SK-N-SH treated with all-trans-retinoic acid at 6 μM for 48 hours (cell line): ENCODE results near the gene MAN1A2.

ENCODE experiments used
- ATAC-seq: fragments of 200-7000 bp; cut with Tn5 transposase; 3 replicates; pipeline ENCODE4 v1.9.1; 2020; ENCODE audit warnings: mild to moderate bottlenecking, moderate library complexity
- ARNTL ChIP-seq: fragments of 450-650 bp; formaldehyde crosslinking; IDR thresholded peaks from 2 replicates; pipeline ENCODE4 v1.5.0; 2020; ENCODE audit warnings: low read depth, mild to moderate bottlenecking, moderate library complexity, borderline replicate concordance
- BACH2 ChIP-seq: fragments of 250-450 bp; sonication (Bioruptor Pico); IDR thresholded peaks from 2 replicates; pipeline ENCODE4 v1.9.0; 2021; ENCODE audit warnings: mild to moderate bottlenecking, borderline replicate concordance
- ESRRG ChIP-seq: fragments of 250-450 bp; sonication (Bioruptor Pico); IDR thresholded peaks from 2 replicates; pipeline ENCODE4 v1.6.1; 2021; ENCODE audit warnings: mild to moderate bottlenecking
- ISL1 ChIP-seq: fragments of 250-450 bp; sonication (Bioruptor Pico); IDR thresholded peaks from 2 replicates; pipeline ENCODE4 v2.1.2; 2022; ENCODE audit warnings: mild to moderate bottlenecking, moderate library complexity
- OSR1 ChIP-seq: fragments of 250-450 bp; sonication (Bioruptor Pico); IDR thresholded peaks from 2 replicates; pipeline ENCODE4 v1.8.0; 2022; ENCODE audit warnings: moderate library complexity, mild to moderate bottlenecking, inconsistent platforms
- PPARA ChIP-seq: fragments of 250-450 bp; sonication (Bioruptor Pico); IDR thresholded peaks from 2 replicates; pipeline ENCODE4 v1.5.0; 2020; ENCODE audit warnings: mild to moderate bottlenecking, borderline replicate concordance
- RARB ChIP-seq: fragments of 250-450 bp; sonication (Bioruptor Pico); IDR thresholded peaks from 2 replicates; pipeline ENCODE4 v1.8.0; 2021; ENCODE audit warnings: mild to moderate bottlenecking, moderate library complexity
- SNAI2 ChIP-seq: fragments of 250-450 bp; sonication (Bioruptor Pico); IDR thresholded peaks from 2 replicates; pipeline ENCODE4 v1.5.0; 2020; ENCODE audit warnings: mild to moderate bottlenecking, moderate library complexity
- TCF4 ChIP-seq: fragments of 250-450 bp; sonication (Bioruptor Pico); IDR thresholded peaks from 2 replicates; pipeline ENCODE4 v1.8.0; 2021; ENCODE audit warnings: mild to moderate bottlenecking, moderate library complexity, borderline replicate concordance
- TOX ChIP-seq: fragments of 250-450 bp; sonication (Bioruptor Pico); IDR thresholded peaks from 2 replicates; pipeline ENCODE4 v1.8.0; 2021; ENCODE audit warnings: mild to moderate bottlenecking, moderate library complexity, borderline replicate concordance
- ZC3H10 ChIP-seq: fragments of 250-450 bp; sonication (Bioruptor Pico); IDR thresholded peaks from 2 replicates; pipeline ENCODE4 v1.5.1; 2021; ENCODE audit warnings: mild to moderate bottlenecking, moderate library complexity
- ZFP3 ChIP-seq: fragments of 250-450 bp; sonication (Bioruptor Pico); IDR thresholded peaks from 2 replicates; pipeline ENCODE4 v1.5.0; 2020; ENCODE audit warnings: mild to moderate bottlenecking, moderate library complexity
- ZFP30 ChIP-seq: fragments of 450-650 bp; formaldehyde crosslinking; IDR thresholded peaks from 2 replicates; pipeline ENCODE4 v1.5.0; 2022; ENCODE audit warnings: mild to moderate bottlenecking, moderate library complexity
- ZNF565 ChIP-seq: fragments of 450-650 bp; formaldehyde crosslinking; conservative IDR thresholded peaks from 2 replicates; pipeline ENCODE4 v1.5.0; 2020; ENCODE audit warnings: low read depth, mild to moderate bottlenecking, moderate library complexity
- ZNF70 ChIP-seq: fragments of 450-650 bp; formaldehyde crosslinking; IDR thresholded peaks from 2 replicates; pipeline ENCODE4 v1.5.0; 2020; ENCODE audit warnings: mild to moderate bottlenecking, moderate library complexity
- TF ChIP-seq, protein P1 (sequence below): fragments of 250-450 bp; sonication (Bioruptor Pico); IDR thresholded peaks from 2 replicates; pipeline ENCODE4 v1.5.1; 2020; ENCODE audit warnings: low read depth, mild to moderate bottlenecking, moderate library complexity
- TF ChIP-seq, protein P2 (sequence below): fragments of 250-450 bp; sonication (Bioruptor Pico); IDR thresholded peaks from 2 replicates; pipeline ENCODE4 v1.8.0; 2021; ENCODE audit warnings: low read depth, mild to moderate bottlenecking, moderate library complexity, borderline replicate concordance
- TF ChIP-seq, protein P3 (sequence below): fragments of 250-450 bp; sonication (Bioruptor Pico); IDR thresholded peaks from 2 replicates; pipeline ENCODE4 v1.5.1; 2021; ENCODE audit warnings: mild to moderate bottlenecking, moderate library complexity
- TF ChIP-seq, protein P4 (sequence below): fragments of 250-450 bp; sonication (Bioruptor Pico); IDR thresholded peaks from 2 replicates; pipeline ENCODE4 v1.5.0; 2020; ENCODE audit warnings: mild to moderate bottlenecking, moderate library complexity
- TF ChIP-seq, protein P5 (sequence below): fragments of 250-450 bp; sonication (Bioruptor Pico); IDR thresholded peaks from 2 replicates; pipeline ENCODE4 v1.8.0; 2020; ENCODE audit warnings: mild to moderate bottlenecking, moderate library complexity, borderline replicate concordance

The MAN1A2 gene

DNA sequence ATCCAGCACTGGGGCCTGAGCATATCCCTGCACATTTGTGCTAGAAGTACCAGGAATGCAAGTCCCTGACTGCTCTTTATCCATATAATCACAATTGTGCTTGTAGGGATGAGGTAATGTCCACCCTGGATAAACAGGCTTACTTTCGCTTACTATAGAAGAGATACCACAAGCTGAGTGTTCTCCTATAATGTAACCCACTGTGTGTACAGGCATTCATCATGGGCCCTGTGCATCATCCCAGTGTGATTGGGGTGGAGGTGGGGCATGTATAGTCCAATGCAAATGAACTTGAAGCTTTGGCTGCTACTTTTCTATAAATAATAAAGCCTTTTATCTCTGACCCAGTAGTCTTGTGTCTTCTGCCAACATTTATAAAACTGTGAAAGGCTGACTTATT lies 69.3 kb downstream of the MAN1A2 start:
- no peak for ATAC-seq
- no peak for TF ChIP-seq TCF4 (CRISPR knock-in tag)
- TF ChIP-seq ESRRG (CRISPR knock-in tag), result no peak
- TF ChIP-seq, protein P1, sequence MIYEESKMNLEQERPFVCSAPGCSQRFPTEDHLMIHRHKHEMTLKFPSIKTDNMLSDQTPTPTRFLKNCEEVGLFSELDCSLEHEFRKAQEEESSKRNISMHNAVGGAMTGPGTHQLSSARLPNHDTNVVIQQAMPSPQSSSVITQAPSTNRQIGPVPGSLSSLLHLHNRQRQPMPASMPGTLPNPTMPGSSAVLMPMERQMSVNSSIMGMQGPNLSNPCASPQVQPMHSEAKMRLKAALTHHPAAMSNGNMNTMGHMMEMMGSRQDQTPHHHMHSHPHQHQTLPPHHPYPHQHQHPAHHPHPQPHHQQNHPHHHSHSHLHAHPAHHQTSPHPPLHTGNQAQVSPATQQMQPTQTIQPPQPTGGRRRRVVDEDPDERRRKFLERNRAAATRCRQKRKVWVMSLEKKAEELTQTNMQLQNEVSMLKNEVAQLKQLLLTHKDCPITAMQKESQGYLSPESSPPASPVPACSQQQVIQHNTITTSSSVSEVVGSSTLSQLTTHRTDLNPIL (CRISPR knock-in tag), result no peak
- no peak for TF ChIP-seq BACH2
- TF ChIP-seq RARB (CRISPR knock-in tag), result no peak
- no peak for TF ChIP-seq TOX
- TF ChIP-seq, protein P2, sequence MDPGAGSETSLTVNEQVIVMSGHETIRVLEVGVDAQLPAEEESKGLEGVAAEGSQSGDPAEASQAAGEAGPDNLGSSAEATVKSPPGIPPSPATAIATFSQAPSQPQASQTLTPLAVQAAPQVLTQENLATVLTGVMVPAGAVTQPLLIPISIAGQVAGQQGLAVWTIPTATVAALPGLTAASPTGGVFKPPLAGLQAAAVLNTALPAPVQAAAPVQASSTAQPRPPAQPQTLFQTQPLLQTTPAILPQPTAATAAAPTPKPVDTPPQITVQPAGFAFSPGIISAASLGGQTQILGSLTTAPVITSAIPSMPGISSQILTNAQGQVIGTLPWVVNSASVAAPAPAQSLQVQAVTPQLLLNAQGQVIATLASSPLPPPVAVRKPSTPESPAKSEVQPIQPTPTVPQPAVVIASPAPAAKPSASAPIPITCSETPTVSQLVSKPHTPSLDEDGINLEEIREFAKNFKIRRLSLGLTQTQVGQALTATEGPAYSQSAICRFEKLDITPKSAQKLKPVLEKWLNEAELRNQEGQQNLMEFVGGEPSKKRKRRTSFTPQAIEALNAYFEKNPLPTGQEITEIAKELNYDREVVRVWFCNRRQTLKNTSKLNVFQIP (CRISPR knock-in tag), result no peak
- TF ChIP-seq ARNTL (CRISPR knock-in tag), result no peak
- TF ChIP-seq, protein P3, sequence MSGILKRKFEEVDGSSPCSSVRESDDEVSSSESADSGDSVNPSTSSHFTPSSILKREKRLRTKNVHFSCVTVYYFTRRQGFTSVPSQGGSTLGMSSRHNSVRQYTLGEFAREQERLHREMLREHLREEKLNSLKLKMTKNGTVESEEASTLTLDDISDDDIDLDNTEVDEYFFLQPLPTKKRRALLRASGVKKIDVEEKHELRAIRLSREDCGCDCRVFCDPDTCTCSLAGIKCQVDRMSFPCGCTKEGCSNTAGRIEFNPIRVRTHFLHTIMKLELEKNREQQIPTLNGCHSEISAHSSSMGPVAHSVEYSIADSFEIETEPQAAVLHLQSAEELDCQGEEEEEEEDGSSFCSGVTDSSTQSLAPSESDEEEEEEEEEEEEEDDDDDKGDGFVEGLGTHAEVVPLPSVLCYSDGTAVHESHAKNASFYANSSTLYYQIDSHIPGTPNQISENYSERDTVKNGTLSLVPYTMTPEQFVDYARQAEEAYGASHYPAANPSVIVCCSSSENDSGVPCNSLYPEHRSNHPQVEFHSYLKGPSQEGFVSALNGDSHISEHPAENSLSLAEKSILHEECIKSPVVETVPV (CRISPR knock-in tag), result no peak
- no peak for TF ChIP-seq ZFP3 (CRISPR knock-in tag)
- TF ChIP-seq, protein P4, sequence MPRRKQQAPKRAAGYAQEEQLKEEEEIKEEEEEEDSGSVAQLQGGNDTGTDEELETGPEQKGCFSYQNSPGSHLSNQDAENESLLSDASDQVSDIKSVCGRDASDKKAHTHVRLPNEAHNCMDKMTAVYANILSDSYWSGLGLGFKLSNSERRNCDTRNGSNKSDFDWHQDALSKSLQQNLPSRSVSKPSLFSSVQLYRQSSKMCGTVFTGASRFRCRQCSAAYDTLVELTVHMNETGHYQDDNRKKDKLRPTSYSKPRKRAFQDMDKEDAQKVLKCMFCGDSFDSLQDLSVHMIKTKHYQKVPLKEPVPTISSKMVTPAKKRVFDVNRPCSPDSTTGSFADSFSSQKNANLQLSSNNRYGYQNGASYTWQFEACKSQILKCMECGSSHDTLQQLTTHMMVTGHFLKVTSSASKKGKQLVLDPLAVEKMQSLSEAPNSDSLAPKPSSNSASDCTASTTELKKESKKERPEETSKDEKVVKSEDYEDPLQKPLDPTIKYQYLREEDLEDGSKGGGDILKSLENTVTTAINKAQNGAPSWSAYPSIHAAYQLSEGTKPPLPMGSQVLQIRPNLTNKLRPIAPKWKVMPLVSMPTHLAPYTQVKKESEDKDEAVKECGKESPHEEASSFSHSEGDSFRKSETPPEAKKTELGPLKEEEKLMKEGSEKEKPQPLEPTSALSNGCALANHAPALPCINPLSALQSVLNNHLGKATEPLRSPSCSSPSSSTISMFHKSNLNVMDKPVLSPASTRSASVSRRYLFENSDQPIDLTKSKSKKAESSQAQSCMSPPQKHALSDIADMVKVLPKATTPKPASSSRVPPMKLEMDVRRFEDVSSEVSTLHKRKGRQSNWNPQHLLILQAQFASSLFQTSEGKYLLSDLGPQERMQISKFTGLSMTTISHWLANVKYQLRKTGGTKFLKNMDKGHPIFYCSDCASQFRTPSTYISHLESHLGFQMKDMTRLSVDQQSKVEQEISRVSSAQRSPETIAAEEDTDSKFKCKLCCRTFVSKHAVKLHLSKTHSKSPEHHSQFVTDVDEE (CRISPR knock-in tag), result no peak
- TF ChIP-seq, protein P5, sequence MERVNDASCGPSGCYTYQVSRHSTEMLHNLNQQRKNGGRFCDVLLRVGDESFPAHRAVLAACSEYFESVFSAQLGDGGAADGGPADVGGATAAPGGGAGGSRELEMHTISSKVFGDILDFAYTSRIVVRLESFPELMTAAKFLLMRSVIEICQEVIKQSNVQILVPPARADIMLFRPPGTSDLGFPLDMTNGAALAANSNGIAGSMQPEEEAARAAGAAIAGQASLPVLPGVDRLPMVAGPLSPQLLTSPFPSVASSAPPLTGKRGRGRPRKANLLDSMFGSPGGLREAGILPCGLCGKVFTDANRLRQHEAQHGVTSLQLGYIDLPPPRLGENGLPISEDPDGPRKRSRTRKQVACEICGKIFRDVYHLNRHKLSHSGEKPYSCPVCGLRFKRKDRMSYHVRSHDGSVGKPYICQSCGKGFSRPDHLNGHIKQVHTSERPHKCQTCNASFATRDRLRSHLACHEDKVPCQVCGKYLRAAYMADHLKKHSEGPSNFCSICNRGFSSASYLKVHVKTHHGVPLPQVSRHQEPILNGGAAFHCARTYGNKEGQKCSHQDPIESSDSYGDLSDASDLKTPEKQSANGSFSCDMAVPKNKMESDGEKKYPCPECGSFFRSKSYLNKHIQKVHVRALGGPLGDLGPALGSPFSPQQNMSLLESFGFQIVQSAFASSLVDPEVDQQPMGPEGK (CRISPR knock-in tag), result no peak
- TF ChIP-seq ZC3H10, result no peak
- TF ChIP-seq ZNF565 (CRISPR knock-in tag), result no peak
- TF ChIP-seq ZNF70 (CRISPR knock-in tag), result no peak
- TF ChIP-seq ZFP30 (CRISPR knock-in tag), result no peak
- TF ChIP-seq PPARA (CRISPR knock-in tag), result no peak
- no peak for TF ChIP-seq ISL1

DNA sequence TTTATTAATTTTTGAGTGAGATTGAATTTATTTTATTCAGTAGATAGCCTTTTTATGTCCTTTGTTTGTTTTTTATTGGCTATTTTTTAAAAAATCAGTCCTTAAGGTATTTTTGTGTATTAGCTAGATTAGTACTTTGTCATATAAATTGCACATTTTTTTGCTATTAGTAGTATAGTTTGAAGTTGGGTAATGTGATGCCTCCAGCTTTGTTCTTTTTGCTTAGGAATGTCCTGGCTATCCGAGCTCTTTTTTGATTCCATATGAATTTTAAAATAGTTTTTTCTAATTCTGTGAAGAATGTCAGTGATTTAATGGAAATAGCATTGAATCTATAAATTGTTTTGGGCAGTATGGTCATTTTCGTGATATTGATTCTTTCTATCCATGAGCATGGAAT lies 80.4 kb downstream of the MAN1A2 start:
- TF ChIP-seq TCF4 (CRISPR knock-in tag), result no peak
- TF ChIP-seq, protein P4 (CRISPR knock-in tag), result no peak
- no peak for TF ChIP-seq ZNF70 (CRISPR knock-in tag)
- TF ChIP-seq, protein P3 (CRISPR knock-in tag), result no peak
- TF ChIP-seq SNAI2 (CRISPR knock-in tag), result no peak
- TF ChIP-seq ARNTL (CRISPR knock-in tag), result no peak
- no peak for TF ChIP-seq ESRRG (CRISPR knock-in tag)
- TF ChIP-seq, protein P5 (CRISPR knock-in tag), result no peak
- no peak for TF ChIP-seq OSR1 (CRISPR knock-in tag)
- ATAC-seq, result no peak
